Ramos (cell line): Measurements from ENCODE around the gene AHCTF1.
"Not testable (repeated sequence)": the region's sequence is repeated elsewhere in the genome, so short reads cannot be mapped to it uniquely, and the experiment has no call there.

Experiments used
- in situ Hi-C: fragments of 300-500 bp; cut with MboI; formaldehyde crosslinking; loops from one replicate; pipeline ENCODE4 v1.14.3; 2022; ENCODE audit warnings: low sequenced_read_pairs; ENCODE audit not compliant: unreplicated experiment

Gene AHCTF1

GRCh38 chr1:246840761-246841160, 91.0 kb downstream of the AHCTF1 start:
- in situ Hi-C loops = not testable (repeated sequence)

DNA sequence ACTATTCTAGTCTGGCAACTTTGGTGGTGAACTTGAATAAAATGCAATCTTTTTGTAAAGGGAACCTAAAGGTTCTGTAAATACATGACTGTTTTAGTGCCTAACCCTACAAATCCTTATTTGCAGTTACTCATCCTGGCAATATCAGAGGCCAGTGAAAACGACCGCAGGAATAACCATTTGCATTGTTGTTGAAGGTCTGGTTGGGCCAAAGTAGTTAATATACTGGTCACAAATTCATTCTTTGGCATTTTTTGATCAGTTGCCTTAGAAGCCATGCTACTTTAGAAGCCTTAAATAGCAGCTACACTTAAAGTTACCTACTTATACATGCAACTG, 93.7 kb downstream of the AHCTF1 start:
- in situ Hi-C loops = no loop called here

DNA sequence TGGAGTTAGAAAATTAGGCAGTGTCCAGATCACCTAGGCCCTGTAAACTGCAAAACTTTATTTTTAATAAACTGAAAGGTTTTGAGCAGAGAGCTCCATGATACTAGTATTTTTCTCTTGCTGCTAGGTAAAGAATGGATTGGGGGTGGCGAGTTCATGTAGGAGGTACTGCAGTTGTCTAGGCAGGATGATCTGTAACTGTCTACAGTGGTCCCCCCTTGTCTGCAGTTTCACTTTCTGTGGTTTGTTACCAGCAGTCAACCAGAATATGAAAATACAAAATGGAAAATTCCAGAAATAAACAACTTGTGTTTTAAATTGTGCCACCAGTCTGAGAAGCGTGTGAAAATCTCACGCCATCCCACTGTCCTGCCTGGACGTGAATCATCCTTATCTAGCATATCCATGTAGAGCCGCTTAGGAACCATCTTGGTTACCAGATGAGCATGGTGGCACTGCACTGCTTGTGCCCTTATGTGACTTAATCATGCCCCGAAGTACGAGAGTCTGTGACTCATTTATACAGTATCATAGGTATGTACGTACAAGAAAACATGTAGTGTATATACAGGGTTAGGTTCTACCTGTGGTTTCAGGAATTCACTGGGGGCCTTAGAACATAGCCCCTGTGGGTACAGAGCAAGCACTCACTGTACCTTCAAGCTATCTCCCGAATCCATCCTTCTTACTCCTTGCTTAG, 94.2 kb downstream of the AHCTF1 start:
- in situ Hi-C loops = no loop called here

- in situ Hi-C loops = no loop called here
Observed at GRCh38 chr1:246836209-246836966, 95.4 kb downstream of the AHCTF1 start.

GRCh38 chr1:246831543-246831942, 100.2 kb downstream of the AHCTF1 start:
- in situ Hi-C loops = no loop called here

GRCh38 chr1:246828818-246829217, 102.9 kb downstream of the AHCTF1 start:
- in situ Hi-C loops = no loop called here

GRCh38 chr1:246827396-246827795, 104.4 kb downstream of the AHCTF1 start:
- in situ Hi-C loops = no loop called here

GRCh38 chr1:246825557-246826175, 106.1 kb downstream of the AHCTF1 start:
- in situ Hi-C loops = no loop called here

GRCh38 chr1:246824541-246824940, 107.2 kb downstream of the AHCTF1 start:
- in situ Hi-C loops = no loop called here

GRCh38 chr1:246822154-246822553, 109.6 kb downstream of the AHCTF1 start:
- in situ Hi-C loops = not testable (repeated sequence)

DNA sequence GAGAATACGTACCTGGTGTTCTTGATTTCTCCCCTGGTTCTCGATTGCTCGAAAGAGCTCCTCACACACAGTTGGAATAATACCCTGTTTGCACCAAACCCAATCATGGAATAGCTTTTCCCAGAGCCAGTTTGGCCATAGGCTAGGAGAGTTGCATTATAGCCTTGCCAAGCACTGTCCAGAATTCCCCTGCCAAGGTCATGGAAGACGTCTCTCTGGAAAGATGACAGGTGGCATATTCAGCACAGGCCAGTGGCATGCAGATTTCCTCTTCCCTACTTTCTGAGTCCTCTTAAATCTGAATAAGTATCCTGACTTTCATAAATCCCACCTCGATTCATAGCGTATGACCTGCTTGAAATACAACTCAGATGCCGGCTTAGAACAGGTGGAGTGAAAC, 111.1 kb downstream of the AHCTF1 start:
- in situ Hi-C loops = no loop called here

DNA sequence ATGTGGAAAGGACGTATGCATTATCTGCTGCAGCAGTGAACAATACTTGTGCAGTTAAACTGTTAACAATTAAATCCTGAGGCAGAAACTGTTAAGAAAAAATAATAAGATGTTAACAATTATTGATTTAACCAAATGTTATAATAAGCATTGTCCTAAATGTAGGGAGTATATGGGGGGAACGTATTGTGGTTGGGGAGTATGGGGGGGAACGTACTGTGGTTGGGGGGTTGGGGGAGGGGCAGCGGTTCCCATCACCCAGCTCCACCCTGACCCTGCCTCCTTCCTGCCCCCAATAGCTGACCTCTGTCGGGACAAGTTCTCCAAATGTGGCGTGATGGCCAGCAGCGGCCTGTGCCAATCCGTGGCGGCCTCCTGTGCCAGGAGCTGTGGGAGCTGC, 114.0 kb downstream of the AHCTF1 start:
- in situ Hi-C loops = not testable (repeated sequence)

DNA sequence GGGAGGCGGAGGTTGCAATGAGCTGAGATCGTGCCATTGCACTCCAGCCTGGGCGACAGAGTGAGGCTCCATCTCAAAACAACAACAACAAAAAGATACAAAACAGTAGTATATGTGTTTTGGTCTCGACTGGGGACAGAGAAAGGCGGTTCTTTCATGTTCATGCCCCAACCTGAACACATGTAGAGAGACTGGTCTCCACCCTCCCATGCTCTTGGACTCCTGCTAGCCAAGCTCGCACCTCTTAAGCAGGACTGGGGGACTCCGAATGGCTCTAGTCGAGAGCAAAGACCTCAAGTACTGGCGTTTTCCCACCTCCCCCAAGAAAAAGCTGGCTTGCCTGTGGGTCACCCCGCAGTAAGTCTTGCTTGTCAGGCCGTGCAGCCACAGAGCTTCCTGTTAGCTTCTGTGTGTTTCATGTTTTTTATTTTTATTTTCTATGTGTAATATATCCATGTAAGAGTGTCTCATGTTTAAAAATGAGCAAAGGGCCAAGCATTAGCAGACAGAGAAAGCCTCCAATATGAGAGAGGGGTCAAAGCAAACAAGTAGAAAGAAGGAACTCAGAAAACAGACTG, 116.0 kb downstream of the AHCTF1 start:
- in situ Hi-C loops = no loop called here

DNA sequence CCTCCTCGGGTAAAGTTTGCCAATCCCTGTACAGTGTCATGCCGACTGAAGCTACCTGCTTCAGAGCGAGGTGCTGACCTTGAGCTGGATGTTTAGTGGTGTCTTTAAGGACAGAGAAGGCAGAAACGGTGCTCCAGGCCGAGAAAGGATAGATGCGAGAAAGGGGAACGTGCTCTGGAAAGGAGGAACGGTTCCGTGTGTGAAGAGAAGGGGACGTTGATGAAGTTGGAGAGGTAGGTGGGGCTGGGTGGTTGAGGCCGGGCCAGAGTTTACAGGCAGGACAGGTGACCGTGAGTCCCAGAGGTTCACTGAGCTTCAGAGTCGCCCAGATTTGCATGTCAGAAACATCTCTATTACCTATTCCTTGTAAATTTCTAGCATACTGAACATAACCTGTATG, 116.9 kb downstream of the AHCTF1 start:
- in situ Hi-C loops = no loop called here

GRCh38 chr1:246813325-246813724, 118.4 kb downstream of the AHCTF1 start:
- in situ Hi-C loops = not testable (repeated sequence)

DNA sequence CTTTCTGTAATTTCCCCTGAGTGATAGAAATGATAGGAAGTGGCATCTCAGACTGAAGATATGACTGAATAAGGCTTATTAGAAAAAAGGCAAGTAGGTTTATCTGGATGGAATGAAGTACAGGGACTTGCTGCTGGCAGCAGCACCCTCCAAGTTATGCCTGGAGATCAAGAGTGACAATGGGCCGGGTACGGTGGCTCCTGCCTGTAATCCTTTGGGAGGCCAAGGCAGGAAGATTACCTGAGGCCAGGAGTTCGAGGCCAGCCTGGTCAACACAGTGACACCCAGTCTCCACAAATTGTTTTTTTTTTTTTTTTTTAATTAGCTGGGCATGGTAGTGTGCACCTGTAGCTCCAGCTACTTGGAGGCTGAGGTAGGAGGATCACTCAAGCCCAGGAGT, 119.8 kb downstream of the AHCTF1 start:
- in situ Hi-C loops = no loop called here

- in situ Hi-C loops = no loop called here
Observed at GRCh38 chr1:246809473-246809872, 122.3 kb downstream of the AHCTF1 start.

GRCh38 chr1:246805135-246805716, 126.5 kb downstream of the AHCTF1 start:
- in situ Hi-C loops = no loop called here

DNA sequence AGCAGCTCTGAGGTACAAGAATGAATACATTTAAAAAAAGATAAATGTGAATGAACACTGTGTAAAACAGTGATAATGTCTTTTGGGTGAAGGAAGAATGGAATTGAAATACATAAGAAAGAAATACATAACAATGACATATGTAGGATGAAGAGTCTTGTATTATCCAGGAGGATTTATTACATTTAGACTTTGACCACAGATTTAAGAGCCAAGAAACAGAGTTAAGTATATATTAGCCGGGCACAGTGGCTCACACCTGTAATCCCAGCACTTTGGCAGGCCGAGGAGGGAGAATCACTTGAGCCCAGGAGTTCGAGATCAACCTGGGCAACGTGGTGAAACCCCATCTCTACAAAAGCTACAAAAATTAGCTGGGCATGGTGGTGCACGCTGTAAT, 127.9 kb downstream of the AHCTF1 start:
- in situ Hi-C loops = no loop called here

DNA sequence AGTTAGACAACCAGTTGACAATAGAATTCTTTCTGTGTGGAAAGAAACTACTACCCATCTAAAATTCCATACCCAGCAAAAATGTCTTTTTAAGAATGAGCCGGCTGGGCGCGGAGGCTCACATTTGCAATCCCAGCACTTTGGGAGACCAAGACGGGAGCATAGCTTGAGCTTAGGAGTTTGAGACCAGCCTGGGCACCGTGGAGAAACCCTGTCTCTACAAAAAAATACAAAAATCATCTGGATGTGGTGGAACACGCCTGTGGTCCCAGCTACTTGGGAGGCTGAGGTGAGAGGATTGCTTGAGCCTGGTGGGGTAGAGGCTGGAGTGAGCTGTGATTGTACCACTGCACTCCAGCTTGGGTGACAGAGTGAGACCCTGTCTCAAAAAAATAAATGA, 128.4 kb downstream of the AHCTF1 start:
- in situ Hi-C loops = no loop called here
